Activated naive CD8-positive, alpha-beta T cell treated with anti-CD3 and anti-CD28 coated beads, Interleukin-2, amount 50 U/mL, for 24 hours (primary cell): ENCODE data around the gene PTGDR2.

Experiments used
- ATAC-seq: fragments of 150-1000 bp; cut with Tn5 transposase; one replicate; pipeline ENCODE4 v1.10.0; 2021
- DNase-seq: peaks from one replicate; pipeline ENCODE4 v3.0.0; 2021
- H3K27ac Mint-ChIP-seq: one replicate; pipeline ENCODE4 v1.8.0; 2021; ENCODE audit warnings: mild to moderate bottlenecking, mixed read lengths
- H3K27me3 Mint-ChIP-seq: one replicate; pipeline ENCODE4 v1.8.0; 2021; ENCODE audit warnings: mixed read lengths
- H3K36me3 Mint-ChIP-seq: one replicate; pipeline ENCODE4 v1.8.0; 2021; ENCODE audit warnings: low read depth, mixed read lengths
- H3K4me1 Mint-ChIP-seq: one replicate; pipeline ENCODE4 v1.8.0; 2021; ENCODE audit warnings: mixed read lengths
- H3K4me3 Mint-ChIP-seq: one replicate; pipeline ENCODE4 v1.8.0; 2021; ENCODE audit warnings: mild to moderate bottlenecking, moderate library complexity, mixed read lengths
- H3K9me3 Mint-ChIP-seq: one replicate; pipeline ENCODE4 v1.8.0; 2021; ENCODE audit warnings: mixed read lengths

PTGDR2 gene

DNA sequence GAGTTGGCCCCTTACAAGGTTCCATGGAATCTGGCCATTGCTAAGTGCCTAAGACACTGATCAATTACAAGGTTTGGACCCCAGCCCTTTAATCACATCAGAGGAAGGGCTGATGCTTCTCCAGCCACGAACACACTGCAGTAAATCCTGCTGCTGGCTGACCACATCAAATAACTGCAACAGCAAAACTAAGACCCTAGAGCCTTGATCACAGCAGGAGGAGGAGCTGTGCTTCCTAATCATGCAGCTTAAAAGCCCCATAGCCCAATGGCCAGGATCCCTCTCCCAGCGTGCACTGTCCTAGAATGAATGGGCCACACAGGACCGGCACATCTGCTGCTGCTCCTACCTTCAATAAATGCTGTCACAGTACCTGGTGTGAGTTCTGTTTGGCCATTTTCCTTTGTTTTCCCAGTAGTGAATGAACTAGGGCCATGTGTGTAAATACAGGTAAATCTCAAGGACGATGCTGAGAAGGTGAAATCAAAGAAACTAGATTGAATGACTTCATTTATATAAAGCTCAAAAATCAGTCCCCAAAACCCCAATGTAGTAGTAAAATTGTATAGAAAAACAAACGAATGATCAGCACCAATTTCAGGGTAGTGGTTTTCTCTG is 24.3 kb upstream of the PTGDR2 start:
- Mint-ChIP-seq H3K27ac (no peak overlapping the region), H3K9me3 (no peaks in the 10 kb centered on the region), H3K4me3 (no peak overlapping the region), H3K27me3 (no peaks in the 10 kb centered on the region), H3K36me3 (peaks cover 19% of the 10 kb centered on the region), H3K4me1 (no peaks in the 10 kb centered on the region)
- ATAC-seq, result no peak
- DNase-seq, result no peak

DNA sequence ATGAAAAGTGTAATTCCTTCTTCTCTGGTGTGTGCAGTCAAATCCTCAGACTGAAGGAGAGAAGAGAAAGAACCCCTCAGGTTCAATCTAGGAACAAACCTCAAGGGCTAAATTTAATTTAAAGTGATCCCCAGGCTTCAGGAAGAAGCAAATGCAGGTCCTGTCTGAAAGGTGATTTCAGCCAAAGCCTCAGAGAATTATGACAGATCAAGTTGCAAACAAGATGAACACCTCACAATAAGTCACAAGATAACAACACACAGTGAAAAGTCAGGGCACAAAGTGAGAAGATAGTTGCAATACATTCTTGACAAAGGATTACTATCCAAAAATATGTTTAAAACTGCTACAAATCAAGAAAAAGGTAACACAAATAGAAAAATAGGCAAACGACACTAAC is 23.4 kb upstream of the PTGDR2 start:
- no peak for ATAC-seq
- Mint-ChIP-seq H3K9me3 (no peaks in the 10 kb centered on the region), H3K36me3 (peaks cover 19% of the 10 kb centered on the region), H3K4me1 (no peaks in the 10 kb centered on the region), H3K27me3 (no peaks in the 10 kb centered on the region), H3K27ac (no peak overlapping the region), H3K4me3 (no peak overlapping the region)
- no peak for DNase-seq

DNA sequence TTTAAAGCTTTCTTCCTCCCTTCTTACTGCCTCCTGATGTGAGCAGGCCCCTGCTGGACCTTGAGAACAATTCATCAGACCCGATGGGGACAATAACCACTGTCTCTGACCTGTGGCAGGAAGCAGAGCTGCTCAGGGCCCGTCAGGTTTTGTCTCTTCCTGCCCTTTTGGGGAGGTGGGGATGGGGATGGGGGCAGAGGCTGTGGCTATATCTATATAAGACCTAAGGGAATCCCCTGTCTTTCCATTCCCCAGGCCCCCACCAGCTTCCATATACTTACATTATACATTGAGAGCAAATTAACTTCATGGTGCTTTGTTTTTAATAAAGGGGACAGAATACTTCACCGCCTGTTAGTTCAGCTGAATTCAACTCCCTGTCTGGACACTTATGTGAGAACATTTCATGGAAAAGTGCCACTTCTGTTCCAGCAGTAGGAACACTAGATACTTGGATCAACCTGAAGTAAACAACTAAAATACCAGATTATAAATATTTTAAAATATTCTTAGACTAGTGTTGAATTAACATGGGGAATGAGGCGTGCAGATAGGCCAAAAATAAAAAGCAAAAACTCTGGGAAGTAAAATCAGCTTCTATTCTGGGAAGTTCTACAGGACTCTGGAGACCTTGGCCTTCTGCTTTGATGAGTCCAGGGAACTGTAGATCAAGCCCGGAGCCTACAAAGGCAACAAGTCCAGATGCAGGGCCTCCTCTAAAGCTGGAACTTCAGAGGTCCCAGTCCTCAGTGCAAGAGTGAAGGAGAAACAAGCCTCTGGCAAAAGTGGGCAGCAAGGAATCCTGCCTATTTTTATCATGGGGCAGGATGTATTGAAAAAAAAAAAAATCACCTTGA is 22.7 kb upstream of the PTGDR2 start:
- ATAC-seq, result no peak
- Mint-ChIP-seq H3K9me3 (no peaks in the 10 kb centered on the region), H3K27ac (no peak overlapping the region)

DNA sequence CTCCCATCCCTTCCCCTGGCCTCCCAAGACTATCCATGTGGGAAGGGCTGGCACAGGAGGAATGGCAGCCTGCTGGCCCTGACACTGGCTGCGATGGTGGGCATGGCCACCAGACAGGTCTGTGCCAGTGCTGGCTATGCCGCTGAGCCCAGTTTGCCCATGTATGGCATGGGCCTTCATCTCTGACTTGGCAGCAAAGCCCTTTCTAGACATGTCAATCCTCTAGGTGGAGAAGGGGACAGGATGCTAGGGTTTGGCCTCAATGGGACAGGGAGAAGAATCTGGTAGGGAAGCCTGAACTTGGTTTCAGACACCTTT is 20.4 kb upstream of the PTGDR2 start:
- peaks cover 3% of the 10 kb centered on the region for H3K36me3 Mint-ChIP-seq
- peaks cover 12% of the 10 kb centered on the region for H3K4me1 Mint-ChIP-seq
- H3K27me3 Mint-ChIP-seq, result no peaks in the 10 kb centered on the region
- no peak overlapping the region for H3K4me3 Mint-ChIP-seq
- H3K9me3 Mint-ChIP-seq, result no peaks in the 10 kb centered on the region
- ATAC-seq (no peak), DNase-seq (no peak)
- H3K27ac Mint-ChIP-seq, result no peak overlapping the region

More for the DNA sequence above, 22.7 kb upstream of the PTGDR2 start:
- H3K27me3 Mint-ChIP-seq, result no peaks in the 10 kb centered on the region
- no peak overlapping the region for H3K4me3 Mint-ChIP-seq
- no peak for DNase-seq
- H3K4me1 Mint-ChIP-seq, result no peaks in the 10 kb centered on the region
- H3K36me3 Mint-ChIP-seq, result peaks cover 13% of the 10 kb centered on the region

DNA sequence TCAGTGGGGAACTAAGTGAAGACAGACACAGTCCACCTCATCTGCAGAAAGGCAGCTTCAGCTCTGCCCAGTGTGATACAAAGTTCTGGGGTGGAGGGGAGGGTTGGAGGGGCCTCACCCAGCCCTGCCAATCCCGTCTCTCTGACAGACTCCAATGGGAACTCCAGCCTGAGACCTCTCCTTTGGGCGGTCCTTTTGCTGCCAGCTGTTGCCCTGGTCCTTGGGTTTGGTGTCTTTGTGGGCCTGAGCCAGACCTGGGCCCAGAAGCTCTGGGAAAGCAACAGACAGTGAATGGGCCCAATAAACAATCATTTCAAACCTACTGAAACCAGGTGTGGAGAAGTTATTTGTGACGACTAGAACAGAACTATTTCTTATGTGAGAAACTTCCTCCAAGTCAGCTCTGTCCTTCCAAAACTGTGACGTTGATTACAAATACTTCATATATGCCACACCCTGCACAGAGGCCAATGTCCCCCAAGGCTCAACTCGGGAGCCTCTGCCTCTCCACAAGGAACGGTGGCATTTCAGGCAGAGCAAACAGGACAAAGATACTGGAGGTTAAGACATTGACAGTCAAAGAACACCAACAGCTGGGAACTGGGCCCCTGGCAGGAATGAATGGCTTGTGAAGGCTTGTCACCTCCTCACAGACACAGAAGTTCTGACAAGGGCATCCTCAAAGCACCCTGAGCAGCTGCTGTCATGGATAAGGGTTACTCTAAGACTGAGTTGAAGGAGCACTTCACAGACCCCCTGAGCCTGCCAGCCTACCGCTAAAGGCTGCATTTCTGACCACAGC is 19.8 kb upstream of the PTGDR2 start:
- H3K9me3 Mint-ChIP-seq, result no peaks in the 10 kb centered on the region
- H3K27ac Mint-ChIP-seq, result no peak overlapping the region
- peaks cover 18% of the 10 kb centered on the region for H3K4me1 Mint-ChIP-seq
- H3K36me3 Mint-ChIP-seq, result peaks cover 3% of the 10 kb centered on the region
- ATAC-seq (no peak), DNase-seq (no peak)
- no peak overlapping the region for H3K4me3 Mint-ChIP-seq
- H3K27me3 Mint-ChIP-seq, result no peaks in the 10 kb centered on the region

DNA sequence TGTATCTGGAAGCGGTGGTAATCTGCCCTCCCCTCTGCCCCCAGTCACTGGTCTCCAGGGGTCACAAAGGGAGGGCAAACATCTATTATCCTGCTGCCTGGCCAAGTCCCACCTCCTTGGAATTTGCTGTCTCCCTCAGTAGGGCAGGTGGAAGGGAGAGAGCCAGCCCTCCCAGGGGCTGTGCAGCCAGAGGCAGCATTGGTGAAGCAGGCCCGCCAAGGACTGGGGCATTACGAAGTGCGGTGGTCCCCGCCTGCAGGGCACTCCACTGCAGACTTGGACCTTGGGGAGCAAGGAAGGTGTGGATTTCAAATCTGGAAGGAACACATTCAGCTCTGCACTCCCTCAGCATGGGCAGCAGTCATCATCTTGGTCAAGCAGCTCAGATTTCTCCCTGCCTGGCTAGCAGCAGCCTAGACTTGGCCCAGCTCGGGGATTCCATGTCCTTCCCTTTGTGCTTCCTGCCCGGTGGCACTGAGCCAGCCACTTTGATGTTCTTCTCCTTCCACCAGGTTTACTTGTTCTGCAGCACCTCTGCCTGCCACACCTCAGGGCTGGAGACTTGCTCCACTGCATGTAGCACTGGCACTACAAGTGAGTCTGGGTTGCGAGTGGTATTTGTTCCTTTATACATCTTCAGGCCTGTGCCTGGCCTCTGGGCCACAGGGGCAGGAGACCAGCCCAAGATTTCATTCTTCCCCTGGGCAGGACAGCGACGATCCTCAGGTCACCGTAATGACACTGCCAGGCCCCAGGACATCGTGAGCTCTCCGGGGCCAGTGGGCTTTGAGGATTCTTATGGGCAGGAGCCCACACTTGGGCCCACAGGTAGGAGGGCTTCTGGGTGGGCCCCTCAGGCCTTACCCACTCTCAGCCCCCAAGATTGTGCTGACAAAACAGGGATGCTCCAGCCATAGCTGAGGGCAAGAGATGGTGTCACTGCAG is 18.9 kb upstream of the PTGDR2 start:
- Mint-ChIP-seq H3K27ac (no peak overlapping the region), H3K4me1 (peaks cover 19% of the 10 kb centered on the region), H3K4me3 (no peak overlapping the region), H3K27me3 (no peaks in the 10 kb centered on the region), H3K36me3 (peaks cover 3% of the 10 kb centered on the region), H3K9me3 (no peaks in the 10 kb centered on the region)
- no peak for ATAC-seq
- DNase-seq, result no peak

DNA sequence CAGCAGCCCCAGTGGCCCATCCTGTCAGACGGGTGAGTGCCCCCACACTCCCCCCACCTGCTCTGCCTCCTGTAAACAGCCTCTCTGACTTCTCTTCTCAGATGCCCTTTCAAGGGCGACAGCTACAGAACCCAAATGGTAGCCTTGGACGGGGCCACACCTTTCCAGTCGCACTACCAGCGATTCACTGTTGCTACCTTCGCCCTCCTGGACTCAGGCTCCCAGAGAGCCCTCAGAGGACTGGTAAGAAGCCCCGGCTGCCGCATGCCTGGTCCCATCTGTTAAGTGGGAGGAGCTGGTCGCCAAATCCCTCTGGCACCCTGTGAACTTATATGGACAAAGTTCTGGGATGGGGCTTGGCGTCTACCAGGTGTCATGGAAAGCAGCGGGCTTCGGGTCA is 17.8 kb upstream of the PTGDR2 start:
- DNase-seq (no peak), ATAC-seq (no peak)
- H3K4me1 Mint-ChIP-seq, result peaks cover 21% of the 10 kb centered on the region
- no peak overlapping the region for H3K4me3 Mint-ChIP-seq
- H3K27me3 Mint-ChIP-seq, result no peaks in the 10 kb centered on the region
- no peaks in the 10 kb centered on the region for H3K36me3 Mint-ChIP-seq
- no peaks in the 10 kb centered on the region for H3K9me3 Mint-ChIP-seq
- H3K27ac Mint-ChIP-seq, result no peak overlapping the region

DNA sequence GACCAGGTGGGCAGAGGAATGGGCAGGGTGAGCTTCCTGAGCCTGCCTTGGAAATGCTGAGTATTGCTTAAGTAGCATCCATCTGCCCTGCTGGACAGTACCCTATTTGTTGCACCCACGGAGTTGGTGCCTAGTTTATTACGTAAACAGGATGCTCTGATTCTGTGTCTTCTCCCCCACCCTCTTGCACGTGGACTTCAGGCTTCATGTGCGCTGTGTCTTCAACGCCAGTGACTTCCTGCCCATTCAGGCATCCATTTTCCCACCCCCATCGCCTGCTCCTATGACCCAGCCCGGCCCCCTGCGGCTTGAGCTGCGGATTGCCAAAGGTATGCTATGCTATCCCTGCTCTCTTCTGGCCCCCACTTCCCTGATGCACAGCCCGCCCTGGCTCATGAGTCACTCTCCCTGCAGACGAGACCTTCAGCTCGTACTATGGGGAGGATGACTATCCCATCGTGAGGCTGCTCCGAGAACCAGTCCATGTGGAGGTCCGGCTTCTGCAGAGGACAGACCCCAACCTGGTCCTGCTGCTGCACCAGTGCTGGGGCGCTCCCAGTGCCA is 17.3 kb upstream of the PTGDR2 start:
- Mint-ChIP-seq H3K36me3 (no peaks in the 10 kb centered on the region), H3K9me3 (no peaks in the 10 kb centered on the region), H3K27me3 (no peaks in the 10 kb centered on the region), H3K4me3 (no peak overlapping the region), H3K27ac (no peak overlapping the region), H3K4me1 (peaks cover 21% of the 10 kb centered on the region)
- DNase-seq (no peak), ATAC-seq (no peak)

DNA sequence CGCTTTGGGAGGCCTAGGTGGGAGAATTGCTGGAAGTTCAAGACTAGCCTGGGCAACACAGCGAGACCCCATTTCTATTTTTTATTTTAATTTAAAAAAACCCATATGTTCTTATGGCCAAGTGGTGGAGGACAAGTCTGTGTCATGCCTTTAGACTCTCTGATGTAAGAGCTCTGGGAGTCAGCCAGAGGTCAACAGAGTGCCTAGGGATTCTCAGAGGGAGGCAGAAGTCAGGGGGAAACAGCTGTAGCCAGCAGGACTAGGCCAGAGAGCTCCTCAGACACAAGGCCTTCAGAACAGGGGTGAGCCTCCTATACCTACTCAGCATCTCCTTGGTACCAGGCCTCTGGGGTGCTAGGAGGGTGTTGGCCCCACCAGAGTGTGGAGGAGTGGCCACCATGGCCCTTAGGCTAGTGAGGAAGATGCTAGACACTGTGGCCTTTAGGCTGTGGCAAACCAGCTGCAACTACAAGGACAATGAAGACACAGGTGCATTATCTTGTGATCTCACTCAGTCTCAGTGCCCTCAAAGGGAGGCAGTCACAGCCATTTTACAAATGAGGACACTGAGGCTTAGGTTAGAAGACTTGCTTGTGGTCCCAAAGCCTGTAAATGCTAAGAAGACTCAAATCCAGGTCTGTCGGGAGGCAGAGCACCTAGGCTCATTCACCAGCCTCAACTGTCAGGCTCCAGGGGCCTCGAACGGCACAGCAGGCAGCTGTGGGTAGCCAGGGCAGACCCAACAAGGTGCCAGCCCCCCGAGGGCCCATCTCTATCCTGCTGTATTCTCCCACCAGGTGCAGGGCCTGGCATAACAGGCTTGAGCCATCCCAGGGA is 16.6 kb upstream of the PTGDR2 start:
- Mint-ChIP-seq H3K9me3 (no peaks in the 10 kb centered on the region), H3K36me3 (no peaks in the 10 kb centered on the region), H3K4me1 (peaks cover 21% of the 10 kb centered on the region), H3K4me3 (no peak overlapping the region), H3K27me3 (no peaks in the 10 kb centered on the region), H3K27ac (no peak overlapping the region)
- ATAC-seq (no peak), DNase-seq (no peak)

DNA sequence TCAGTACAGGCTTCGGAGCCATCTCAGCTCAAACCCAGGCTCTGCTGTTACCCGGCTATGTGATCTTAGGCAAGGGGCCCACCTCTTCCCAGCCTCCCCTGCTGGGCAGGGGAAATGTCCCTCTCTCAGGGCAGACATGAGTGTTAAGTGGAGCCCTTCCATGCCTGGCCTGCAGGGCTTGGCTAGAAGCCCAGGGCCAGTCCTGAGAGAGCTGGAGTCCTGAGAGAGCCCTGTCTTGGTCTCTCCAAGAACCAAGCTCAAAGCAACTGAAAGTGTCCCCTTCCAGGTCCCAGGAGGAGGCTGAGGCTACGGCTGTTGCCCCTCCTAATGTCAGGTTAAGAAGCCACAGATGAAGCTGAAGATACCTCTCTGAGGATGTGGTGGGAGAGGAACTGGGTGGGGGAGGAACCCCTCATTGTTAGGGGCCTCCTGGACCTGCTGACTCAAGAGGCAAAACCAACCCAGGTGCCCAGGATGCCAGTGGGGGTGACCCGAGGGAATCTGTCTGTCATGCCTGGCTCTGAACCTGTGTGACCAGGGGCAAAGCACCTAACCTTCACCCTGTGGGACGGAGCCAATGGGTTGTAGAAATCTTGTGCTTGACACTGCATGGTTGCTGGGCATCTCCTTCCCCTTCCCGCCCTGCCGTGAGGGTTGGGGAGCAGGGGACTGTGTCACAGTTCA is 15.8 kb upstream of the PTGDR2 start:
- no peak overlapping the region for H3K27ac Mint-ChIP-seq

DNA sequence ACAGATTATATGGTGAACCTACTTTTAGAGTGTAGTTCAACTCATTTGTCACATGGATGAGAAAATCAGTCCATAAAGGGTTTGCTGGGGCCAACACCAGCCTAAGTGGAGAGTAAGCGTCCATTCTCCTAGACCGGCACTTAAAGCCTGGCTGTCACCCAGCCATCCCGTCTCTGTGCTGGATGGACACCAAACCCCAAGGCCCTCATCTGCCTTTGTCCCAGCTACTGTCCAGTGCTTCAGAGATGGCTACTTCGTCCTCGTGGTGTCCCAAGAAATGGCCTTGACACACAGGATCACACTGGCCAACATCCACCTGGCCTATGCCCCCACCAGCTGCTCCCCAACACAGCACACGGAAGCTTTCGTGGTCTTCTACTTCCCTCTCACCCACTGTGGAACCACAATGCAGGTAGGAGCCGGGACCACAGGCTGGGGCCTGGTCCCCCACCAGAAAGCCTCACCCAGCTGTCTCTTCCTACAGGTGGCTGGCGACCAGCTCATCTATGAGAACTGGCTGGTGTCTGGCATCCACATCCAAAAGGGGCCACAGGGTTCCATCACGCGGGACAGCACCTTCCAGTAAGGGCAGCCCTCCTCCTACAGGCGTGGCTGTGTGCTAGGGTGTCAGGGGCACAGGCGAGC is 15.1 kb upstream of the PTGDR2 start:
- H3K4me1 Mint-ChIP-seq, result peaks cover 21% of the 10 kb centered on the region
- H3K27me3 Mint-ChIP-seq, result no peaks in the 10 kb centered on the region
- DNase-seq (no peak), ATAC-seq (no peak)
- H3K4me3 Mint-ChIP-seq, result no peak overlapping the region
- no peaks in the 10 kb centered on the region for H3K9me3 Mint-ChIP-seq
- no peak overlapping the region for H3K27ac Mint-ChIP-seq
- no peaks in the 10 kb centered on the region for H3K36me3 Mint-ChIP-seq

More for the DNA sequence above, 15.8 kb upstream of the PTGDR2 start:
- DNase-seq (no peak), ATAC-seq (peak; percentile 16)
- H3K9me3 Mint-ChIP-seq, result no peaks in the 10 kb centered on the region
- H3K4me1 Mint-ChIP-seq, result peaks cover 21% of the 10 kb centered on the region
- no peaks in the 10 kb centered on the region for H3K27me3 Mint-ChIP-seq
- no peak overlapping the region for H3K4me3 Mint-ChIP-seq
- no peaks in the 10 kb centered on the region for H3K36me3 Mint-ChIP-seq

DNA sequence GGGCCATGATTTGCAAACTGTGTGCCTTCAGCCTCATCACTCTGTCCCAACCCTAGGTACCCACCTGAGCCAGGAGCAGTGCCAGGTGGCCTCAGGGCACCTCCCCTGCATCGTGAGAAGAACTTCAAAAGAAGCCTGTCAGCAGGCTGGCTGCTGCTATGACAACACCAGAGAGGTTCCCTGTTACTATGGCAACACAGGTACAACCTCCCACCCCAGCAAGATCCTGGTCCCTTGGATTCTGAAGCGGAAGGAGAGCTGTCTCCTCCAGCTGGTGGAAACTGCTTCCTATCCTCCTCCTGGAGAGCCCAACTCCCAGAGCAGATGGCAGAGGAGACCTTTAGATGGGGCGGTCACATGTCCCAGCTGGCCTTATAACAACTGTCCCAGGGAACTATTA is 14.5 kb upstream of the PTGDR2 start:
- Mint-ChIP-seq H3K4me3 (no peak overlapping the region), H3K9me3 (no peaks in the 10 kb centered on the region), H3K27ac (no peak overlapping the region), H3K36me3 (no peaks in the 10 kb centered on the region), H3K27me3 (no peaks in the 10 kb centered on the region), H3K4me1 (peaks cover 21% of the 10 kb centered on the region)
- no peak for ATAC-seq
- DNase-seq, result no peak
